Stimulated activated CD4-positive, alpha-beta T cell treated with anti-CD3 and anti-CD28 coated beads, Interleukin-15, amount 100 ng/mL, for 1 hour (primary cell): ENCODE measurements around the gene EHMT1.

Experiments used
- DNase-seq, 2 donors: peaks; one replicate each; pipeline ENCODE4 v3.0.0-alpha.2; 2020; ENCODE audit warnings: low read depth in 1 of 2, low spot score in 1 of 2

EHMT1 gene

DNA sequence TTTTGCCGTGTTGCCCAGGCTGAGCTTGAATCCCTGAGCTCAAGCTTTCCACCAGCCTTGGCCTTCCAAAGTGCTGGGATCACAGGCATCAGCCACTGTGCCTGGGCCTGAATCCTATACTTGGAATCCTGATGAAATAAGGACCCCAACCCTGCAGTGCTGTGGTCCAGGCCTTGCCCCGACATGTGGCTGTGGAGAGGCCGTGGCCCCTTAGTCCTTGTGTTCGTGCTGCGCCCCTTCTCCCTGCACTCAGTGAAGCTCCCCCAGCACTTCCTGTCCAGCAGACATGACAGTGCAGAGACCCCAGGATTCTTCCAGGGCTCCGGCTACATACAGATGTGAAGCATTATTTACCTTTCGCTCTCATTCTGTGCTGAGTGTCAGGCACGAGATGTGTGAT lies 52.9 kb downstream of the EHMT1 start:
- no peak for DNase-seq

DNA sequence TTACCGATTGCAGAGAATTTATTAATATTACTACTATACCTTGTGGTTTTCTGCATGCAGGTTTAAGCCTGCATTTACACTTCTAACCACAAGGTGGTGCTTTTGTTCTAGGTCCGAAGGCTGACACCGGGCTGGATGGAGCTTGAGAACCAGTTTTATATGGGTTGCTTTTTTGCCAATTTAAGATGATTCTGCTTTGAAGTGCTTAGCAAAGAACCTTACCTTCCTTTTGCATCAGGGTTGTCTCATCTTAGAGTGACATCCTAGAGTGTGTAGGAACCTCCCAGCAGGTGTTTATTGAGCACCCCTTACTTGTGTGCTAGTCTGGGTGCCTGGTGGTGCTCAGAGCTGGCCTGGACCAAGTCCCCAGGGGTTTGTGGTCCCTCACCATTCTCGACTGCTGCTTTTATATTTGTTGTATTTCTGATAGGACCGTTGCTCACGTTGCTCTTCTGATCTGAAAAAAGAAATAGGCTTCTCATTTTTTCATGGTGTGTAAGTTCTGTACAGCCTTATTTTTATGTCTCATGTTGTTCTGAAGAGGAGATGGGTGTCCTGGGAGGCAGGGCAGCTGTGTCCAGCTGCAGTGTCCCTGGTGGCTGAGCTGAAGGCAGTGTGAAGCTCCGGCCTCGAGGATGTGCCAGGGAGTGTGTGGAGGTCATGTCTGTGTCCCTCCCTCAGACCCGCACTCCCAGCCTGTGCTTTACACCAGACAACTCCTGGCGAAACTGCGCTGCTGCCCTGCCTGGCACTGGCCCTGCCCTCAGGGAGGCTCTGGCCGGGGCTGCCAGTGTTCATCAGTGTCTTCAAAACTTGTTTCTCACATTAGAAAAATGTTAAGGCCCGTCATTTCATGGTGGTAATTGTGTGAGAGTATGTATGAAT lies 54.3 kb downstream of the EHMT1 start:
- DNase-seq = no peak

DNA sequence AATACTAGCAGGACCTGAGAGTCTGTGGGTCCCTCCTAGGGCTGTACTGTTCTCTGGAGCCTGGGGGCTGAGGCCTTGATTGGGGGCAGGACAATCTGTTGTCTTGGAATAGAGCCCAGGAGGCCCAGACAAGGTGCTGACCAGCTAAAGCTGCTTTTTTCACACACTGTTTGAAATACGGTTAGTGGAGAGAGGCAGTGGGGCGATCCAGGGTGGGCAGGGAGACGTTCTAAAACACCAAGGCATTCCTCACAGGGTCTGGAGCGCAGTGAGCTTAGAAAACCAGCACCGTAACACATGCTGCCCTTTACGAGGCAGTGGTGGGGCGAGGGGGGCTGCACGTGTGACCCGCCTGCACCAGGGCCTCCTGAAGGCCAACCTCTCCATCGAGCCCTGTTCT lies 55.1 kb downstream of the EHMT1 start:
- DNase-seq = no peak

DNA sequence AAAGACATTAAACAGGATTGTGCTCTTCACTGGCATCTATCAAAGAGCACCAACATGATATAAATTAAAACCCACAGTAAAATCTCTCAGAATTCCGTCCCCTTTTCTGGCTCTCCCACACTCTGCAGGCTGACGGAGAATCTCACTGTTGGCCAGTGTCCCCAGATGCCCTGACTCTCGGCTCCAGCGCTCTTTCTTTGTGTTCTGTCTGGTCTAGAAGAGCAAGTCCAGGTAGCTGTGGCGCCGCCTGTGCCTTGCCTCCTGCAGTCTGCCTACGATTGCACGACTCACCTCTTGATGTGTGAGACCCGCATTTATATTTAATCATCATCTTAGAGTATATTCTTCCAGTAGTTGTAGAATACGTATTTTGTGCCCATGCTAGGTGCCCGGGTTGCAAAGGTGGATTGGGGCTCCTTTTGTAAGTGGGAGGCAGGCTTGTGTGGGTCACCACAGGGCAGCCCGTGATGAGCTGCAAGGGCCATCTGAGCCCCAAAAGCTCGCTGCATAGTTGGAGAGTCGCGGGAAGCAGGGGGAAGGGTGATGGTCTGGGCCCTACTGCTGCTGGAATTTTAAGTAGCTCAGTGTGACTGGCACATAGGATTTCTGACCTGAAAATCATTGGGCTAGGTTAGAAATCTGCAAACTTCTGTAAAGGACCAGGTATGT lies 55.6 kb downstream of the EHMT1 start:
- no peak for DNase-seq

DNA sequence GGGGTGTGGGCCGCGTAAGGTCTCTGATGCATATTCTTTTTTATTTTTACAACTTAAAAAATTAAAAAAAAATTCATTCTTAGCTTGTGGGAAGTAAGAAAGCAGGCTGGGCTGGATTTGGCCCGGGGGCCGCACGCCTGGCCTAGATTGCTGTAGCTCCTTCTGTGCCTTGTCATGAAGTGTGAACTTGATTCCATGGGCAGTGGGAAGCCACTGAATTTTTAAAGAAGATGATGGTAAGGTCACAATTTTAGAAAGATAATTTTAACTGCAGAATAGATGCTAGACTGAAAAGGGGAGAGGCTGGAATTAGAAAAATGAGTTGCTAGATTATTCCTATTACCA lies 56.1 kb downstream of the EHMT1 start:
- no peak for DNase-seq

DNA sequence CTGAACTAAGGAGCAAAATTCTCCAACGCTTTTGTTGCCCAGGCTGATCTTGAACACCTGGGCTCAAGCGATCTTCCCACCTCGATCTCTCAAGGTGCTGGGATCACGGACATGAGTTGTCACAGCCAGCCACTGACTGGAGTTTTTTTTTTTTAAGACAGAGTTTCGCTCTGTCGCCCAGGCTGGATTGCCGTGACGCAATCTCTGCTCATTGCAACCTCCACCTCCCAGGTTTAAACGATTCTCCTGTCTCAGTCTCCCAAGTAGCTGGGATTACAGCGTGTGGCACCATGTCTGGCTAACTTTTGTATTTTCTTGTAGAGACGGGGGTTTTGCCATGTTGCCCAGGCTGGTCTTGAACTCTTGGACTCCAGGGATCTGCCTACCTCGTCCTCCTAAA lies 58.2 kb downstream of the EHMT1 start:
- DNase-seq = no peak

DNA sequence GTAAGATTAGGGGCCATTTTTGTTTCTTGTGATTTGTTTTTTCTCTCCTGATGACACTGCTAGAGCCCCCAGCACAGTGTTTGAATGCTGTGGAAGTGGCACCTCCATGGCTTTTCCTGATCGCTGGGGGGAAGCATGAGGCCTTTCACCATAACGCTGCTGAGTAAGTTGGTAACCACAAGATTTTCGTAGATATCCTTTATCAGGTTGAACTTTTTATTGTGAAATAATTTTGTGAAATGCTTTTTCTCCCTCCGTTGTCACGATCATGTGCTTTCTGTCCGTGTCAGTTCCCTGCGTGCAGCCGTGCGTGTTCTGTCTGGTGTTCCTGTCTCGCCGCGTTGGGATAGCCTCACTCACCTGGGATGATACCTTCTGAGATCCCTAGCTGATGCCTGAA lies 59.4 kb downstream of the EHMT1 start:
- DNase-seq = no peak

DNA sequence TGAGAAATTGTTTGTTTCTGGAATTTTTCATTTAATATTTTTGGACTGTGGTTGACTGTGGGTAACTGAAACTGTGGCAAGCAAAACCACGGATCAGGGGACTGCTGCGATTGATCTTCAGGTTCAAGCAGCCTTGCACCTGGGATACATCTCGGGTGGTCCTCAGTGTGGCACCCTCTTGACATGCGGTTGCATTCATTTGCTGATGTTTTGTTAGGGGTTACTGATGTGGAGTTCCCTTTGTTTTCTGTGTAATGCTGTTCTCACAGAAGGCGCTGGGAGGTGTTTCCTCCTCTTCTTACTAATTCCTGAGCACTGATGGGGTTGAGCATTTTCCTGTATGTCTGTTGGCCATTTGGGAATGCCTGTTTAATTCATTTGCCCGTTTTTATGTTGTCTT lies 60.4 kb downstream of the EHMT1 start:
- no peak for DNase-seq

DNA sequence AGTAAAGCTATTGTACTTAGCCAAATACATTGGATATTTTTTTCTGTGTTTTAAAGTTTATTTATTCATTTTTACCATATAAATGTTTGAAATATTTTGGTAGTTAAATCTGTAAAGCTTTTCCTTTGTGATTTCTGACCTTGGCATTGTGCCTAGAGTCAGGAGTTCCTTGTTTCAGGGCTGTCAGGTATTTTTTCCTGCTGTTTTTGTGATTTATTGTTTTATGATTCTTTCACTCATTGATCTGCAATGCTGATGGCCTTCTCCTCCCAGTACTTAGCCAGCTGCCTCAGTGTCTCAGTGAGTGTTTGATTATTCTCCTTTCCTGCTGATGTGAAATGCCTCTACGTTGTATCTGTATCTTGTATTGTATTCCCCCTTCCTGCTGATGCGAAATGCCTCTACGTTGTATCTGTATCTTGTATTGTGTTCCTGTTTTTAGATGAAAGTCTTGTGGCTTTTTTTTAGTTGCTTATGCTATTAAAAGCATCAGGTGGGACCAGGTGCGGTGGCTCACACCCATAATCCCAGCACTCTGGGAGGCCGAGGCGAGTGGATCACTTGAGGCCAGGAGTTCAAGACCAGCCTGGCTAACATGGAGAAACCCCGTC lies 61.0 kb downstream of the EHMT1 start:
- no peak for DNase-seq

DNA sequence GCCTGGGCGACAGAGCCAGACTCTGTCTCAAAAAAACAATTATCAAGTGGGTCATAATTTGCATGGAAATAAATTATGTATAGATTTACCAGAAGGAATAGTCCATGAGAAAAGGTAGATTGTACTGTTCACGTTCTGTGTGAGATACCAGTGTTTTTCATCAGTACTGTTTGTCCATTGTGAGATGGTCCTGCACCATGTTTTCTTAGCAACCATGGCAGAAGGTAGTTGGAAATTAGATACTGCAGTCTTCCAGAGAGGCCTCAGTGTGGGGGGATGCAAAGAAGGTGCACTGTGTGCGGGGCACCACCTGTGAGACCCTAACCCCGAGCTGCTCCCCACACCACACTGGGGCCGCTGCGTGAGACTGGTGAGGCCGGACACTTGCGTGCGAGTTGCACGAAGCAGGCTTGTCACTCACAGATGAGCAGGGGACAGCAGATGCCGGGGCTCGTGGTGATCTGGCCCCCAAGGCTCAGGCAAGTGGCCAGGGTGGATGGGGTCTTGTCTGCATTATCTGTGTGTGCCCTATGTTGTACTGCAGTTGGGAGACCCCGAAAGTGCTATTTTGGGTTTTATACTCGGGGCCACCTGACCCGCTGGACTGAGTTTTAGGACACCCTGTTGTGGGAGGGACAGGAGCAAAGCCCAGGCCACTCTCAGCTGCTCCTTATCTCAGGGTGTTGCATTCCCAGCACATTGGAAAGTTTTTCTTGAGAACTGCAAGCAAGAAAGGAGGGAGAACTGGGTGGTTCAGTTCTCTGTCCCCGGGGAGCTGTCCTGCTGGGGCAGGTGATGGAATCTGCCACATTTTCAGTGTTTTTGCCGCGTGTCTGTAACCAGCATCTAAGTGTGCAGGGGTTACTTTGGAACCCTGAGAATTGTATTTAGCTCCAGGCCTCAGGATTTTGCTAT lies 61.9 kb downstream of the EHMT1 start:
- no peak for DNase-seq

DNA sequence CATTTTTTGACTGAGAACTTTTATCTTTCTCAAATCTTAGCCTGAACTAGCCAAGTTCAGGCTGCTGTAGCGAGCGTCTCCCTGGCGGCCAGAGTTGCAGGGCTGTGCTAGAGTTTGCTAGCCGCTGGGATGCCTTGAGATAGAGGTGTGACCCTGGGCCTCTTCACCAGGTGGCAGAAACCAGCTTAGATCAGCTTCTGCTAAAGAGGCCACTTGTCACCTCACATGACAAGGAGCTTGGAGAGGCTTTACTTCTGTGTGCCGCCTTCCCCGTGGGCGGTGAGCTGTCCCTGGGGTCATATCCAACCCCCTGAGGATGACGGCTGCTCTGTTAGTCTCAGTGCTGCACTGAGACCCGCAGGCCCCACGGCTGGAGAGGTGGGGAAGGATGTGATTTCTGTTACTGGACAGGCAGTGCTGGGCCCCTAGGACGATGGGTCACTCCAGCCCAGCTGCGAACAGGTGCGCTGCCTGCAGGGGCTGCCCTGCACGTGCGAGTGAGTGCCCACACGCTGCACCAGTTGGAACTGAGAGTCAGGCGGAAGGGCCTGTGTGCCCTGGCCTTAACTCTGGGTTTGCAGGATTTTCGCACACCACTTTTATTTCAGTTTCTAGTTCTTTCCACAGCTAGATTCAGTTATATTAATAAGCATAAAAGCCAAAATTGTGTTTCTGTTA lies 63.8 kb downstream of the EHMT1 start:
- no peak for DNase-seq

DNA sequence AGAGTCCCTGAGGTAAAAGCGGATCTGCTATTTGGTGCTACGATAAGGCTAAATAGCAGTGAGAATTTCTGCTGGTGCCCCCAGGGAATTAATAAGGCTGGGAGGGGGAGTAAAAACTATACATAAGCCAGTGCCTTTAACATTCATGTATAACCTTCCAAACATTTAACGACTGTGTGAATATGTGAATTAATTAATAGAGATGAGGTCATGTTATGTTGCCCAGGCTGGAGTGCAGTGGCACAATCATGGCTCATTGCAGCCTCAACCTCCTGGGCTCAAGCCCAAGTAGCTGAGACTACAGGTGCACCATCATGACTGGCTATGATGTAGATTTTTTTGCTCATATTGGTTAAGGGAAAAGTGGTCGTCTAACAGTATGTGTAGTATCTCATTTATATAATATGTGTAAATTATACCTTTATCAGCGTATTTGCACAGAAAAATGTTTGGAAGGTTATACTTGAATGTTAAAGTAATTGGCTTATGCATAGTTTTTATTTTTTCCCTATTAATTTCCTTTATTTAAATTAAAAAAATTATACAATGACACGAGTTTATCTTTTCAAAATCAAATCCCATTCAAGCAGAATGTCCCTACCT lies 64.6 kb downstream of the EHMT1 start:
- DNase-seq = no peak

DNA sequence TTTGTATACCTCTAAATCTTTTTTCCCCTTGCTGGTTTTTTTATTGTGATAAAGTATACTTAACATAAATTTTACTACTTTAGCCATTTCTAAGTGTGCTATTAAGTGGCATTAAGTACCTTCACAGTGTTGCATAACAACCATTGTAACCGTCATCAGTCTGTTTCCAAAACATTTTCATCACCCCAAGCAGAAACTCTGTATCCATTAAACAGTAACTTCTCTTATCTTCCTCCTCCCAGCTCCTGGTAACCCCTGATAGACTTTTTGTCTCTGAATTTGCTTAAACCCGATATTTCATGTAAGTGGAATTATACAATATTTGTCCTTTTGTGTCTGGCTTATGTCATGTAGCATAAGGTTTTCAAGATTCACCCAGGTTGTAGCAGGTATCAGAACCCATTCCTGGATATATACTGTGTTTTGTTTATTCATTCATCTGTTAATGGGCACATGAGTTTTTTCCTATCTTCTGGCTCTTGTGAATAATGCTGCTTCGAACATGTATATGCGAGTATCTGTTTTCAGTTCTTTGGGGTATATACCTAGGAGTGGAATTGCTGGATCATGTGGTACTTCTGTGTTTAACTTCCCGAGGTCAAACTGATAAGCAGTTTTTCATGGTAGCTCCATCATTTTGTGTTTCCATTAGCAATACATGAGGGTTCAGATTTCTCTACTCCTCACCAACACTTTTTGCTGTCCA lies 66.4 kb downstream of the EHMT1 start:
- no peak for DNase-seq

DNA sequence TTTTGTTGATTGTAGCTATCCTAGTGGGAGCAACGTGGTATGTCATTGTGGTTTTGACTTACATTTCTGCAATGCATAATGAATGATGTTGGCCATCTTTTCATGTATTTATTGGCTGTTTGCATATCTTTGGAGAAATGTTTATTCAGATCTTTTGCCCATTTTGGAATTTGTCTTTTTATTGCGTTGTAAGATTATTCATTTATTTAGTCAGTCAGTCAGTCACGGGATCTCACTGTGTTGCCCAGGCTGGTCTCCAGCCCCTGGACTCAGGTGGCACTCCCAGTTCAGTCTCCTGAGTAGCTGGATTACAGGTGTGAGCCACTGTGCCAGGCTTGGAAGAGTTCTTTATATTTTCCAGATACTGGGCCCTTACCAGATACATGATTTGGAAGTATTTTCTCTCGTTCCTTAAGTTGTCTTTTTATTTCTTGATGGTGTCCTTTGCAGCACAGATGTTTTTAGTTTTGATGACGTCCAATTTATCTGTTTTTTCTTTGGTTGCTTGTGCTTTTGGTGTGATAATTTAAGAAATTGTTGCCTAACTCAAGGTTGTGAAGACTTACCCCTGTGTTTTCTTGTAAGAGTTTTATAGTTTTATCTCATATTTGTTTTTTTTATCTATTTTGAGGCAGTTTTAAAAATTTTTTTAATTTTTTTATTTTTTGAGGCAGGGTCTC lies 67.1 kb downstream of the EHMT1 start:
- DNase-seq = no peak

DNA sequence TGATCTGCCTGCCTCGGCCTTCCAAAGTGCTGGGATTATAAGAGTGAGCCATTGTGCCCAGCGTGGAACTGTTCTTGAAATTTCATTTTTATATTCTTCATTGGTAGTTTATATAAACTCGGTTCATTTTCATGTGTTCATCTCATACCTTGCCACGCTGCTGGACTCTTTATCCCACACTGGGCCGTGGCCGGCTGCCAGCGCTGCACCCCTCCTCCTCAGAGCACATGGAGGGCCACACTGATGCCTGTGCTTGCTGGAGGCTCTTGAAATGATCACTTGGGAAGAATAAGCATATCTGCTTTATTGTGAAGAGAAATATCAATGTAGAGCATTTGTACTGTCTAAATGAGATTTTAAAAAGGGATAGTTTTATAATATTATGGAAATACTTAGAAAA lies 69.5 kb downstream of the EHMT1 start:
- no peak for DNase-seq

DNA sequence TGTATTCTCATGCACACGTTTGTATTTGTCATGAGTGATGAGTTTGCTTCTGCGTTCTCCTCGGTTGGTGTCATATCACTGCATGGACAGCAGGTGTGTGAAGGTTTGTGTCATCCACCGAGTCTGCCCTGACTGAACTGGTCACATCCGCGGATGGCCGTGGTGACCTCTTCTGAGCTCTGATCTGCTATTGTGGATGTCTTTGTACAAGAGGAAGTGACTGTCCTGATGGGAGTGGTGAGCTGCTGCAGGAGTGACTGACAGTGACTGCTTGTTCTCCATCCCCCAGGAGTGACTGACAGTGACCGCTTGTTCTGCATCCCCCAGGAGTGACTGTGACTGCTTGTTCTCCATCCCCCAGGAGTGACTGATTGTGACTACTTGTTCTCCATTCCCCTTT lies 69.9 kb downstream of the EHMT1 start:
- no peak for DNase-seq

DNA sequence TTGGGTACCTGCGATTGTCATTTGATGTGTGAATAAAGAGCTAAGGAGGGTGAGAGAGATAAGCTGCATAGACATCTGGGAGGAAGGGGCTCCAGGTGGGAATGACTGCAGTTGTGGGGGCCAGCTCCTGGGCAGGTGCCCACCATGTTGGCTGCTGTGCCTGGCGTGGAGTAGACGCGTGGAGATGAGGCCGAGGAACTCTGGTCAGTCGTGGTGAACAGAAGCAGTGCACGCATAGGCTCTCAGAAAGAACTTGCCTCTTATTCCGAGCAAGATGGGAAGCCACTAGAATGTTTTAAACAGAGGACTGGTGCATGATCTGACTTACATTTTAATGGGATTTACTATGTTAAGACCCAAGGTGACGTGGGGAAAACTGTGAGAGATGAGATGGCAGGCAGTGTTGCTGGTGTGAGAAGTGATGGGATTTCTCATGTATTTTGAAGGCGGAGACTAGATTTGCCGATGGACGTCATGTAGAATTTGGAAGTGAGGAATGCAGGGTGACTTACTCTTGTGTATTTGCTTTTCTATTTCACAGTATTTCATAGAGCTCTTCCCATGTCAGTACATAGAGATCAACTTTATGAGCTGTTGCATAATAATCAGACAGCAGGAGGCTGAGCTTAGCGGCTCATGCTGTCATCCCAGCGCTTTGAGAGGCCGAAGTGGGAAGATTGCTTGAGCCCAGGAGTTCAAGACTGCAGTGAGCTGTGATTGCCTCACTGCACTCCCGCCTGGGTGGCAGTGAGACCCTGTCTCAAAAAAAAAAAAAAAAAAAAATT lies 71.1 kb downstream of the EHMT1 start:
- DNase-seq = no peak

DNA sequence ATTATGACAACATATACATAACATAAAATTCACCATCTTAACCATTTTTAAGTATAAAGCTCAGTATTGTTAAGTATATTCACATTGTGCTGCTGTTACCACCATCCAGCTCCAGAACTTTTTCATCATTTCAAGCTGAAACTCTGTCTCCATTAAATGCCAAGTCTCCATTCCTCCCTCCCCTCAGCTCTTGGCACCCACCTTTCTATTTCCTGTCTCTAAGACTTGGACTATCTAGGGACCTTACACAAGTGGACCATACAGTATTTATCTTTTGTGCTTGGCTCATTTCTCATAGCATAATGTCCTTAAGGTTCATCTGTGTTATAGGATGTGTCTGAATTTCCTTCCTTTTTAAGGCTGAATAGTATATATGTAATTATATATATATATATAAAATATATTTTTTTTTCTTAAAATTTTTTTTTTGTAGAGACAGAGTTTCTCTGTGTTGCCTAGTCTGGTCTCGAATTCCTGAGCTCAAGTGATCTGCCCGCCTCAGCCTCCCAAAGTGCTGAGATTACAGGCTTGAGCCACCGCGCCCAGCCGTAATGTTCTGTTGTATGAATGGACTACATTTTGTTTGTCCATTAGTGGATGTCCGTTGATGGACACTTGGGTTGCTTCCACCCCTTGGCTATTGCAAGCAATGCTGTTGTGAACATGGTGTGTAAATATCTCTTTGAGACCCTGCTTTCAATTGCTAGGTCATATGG lies 72.3 kb downstream of the EHMT1 start:
- DNase-seq = no peak
